ENCODE data around the gene ABHD5.

- TF ChIP-seq, protein P1, sequence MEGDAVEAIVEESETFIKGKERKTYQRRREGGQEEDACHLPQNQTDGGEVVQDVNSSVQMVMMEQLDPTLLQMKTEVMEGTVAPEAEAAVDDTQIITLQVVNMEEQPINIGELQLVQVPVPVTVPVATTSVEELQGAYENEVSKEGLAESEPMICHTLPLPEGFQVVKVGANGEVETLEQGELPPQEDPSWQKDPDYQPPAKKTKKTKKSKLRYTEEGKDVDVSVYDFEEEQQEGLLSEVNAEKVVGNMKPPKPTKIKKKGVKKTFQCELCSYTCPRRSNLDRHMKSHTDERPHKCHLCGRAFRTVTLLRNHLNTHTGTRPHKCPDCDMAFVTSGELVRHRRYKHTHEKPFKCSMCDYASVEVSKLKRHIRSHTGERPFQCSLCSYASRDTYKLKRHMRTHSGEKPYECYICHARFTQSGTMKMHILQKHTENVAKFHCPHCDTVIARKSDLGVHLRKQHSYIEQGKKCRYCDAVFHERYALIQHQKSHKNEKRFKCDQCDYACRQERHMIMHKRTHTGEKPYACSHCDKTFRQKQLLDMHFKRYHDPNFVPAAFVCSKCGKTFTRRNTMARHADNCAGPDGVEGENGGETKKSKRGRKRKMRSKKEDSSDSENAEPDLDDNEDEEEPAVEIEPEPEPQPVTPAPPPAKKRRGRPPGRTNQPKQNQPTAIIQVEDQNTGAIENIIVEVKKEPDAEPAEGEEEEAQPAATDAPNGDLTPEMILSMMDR (IDR thresholded peaks at IDR 0.05; ENCODE audit: low read depth, low read length, poor library complexity, severe bottlenecking): no peak
- no peak for TF ChIP-seq EZH2phosphoT487 (IDR thresholded peaks at IDR 0.05; ENCODE audit: borderline replicate concordance, low read length)
Measured at GRCh38 chr3:43648957-43649356, 41.8 kb upstream of the ABHD5 start.
